ENCODE results near the gene HECW1. TPM values are rescaled to one million over a fixed set of nuclear protein-coding genes. Genes with fewer than 3 reads are reported as not detected.

Gene HECW1
- total and polyA plus RNA-seq, 4 donors: 0.05 TPM; not detected in 3

GRCh38 chr7:43204081-43204480, 91.6 kb downstream of the HECW1 start:
- Histone ChIP-seq H3K9ac (ENCODE audit: low read depth in 1 of 2, low read length in 2 of 2) (no peak overlapping the region), H3K9me3 (ENCODE audit: control insufficient read depth in 4 of 4, low read length in 3 of 4) (peaks cover 0 to 4% (median 0%) of the 10 kb centered on the region in 4 donors), H3K4me3 (ENCODE audit: low read depth in 1 of 3, low read length in 3 of 3) (no peak overlapping the region), H3K27ac (ENCODE audit: low read depth in 1 of 2, low read length in 2 of 2) (no peak overlapping the region), H3K4me1 (ENCODE audit: control insufficient read depth in 4 of 4, insufficient read depth in 4 of 4, low read length in 3 of 4) (no peaks in the 10 kb centered on the region), H3K36me3 (ENCODE audit: control insufficient read depth in 4 of 4, insufficient read depth in 3 of 4, low read depth in 1 of 4, low read length in 3 of 4) (no peaks in the 10 kb centered on the region), H3K27me3 (ENCODE audit: control insufficient read depth in 4 of 4, insufficient read depth in 4 of 4, low read length in 3 of 4) (peaks cover 0 to 2% (median 0%) of the 10 kb centered on the region in 4 donors)
- TF ChIP-seq MAX (IDR thresholded peaks at IDR 0.05) (no peak), REST (IDR thresholded peaks at IDR 0.05) (no peak), YY1 (IDR thresholded peaks at IDR 0.05) (no peak), HNF4G (IDR thresholded peaks at IDR 0.05) (no peak), GABPA (IDR thresholded peaks at IDR 0.05 in 1 of 2, conservative IDR thresholded peaks at IDR 0.05 in 1 of 2) (no peak), RAD21 (IDR thresholded peaks at IDR 0.05) (no peak), EGR1 (IDR thresholded peaks at IDR 0.05; ENCODE audit: low read depth in 2 of 2) (no peak), FOXA1 (IDR thresholded peaks at IDR 0.05) (no peak), HNF4A (conservative IDR thresholded peaks at IDR 0.05) (no peak), TAF1 (conservative IDR thresholded peaks at IDR 0.05) (no peak), ZBTB33 (IDR thresholded peaks at IDR 0.05) (no peak), SP1 (IDR thresholded peaks at IDR 0.05) (no peak), JUND (IDR thresholded peaks at IDR 0.05) (no peak), RXRA (IDR thresholded peaks at IDR 0.05) (no peak), FOXA2 (IDR thresholded peaks at IDR 0.05) (no peak), NR2F2 (IDR thresholded peaks at IDR 0.05) (no peak), ATF3 (IDR thresholded peaks at IDR 0.05) (no peak), CTCF (IDR thresholded peaks at IDR 0.05; ENCODE audit: low read depth, low read length, missing input control) (no peak)
- no peak for DNase-seq (ENCODE audit: low spot score)
- 42% methylated on average over 1 of the region's 1 CpG for WGBS
